ENCODE measurements around the gene ADNP. TPM values are rescaled to one million over a fixed set of nuclear protein-coding genes. Genes with fewer than 3 reads are reported as not detected.

Gene ADNP
- total RNA-seq, 1 experiment from 2014 or later = 106 TPM

GRCh38 chr20:50855498-50856474 lies 75.5 kb downstream of the ADNP start:
- ATAC-seq (peak; percentile 56), DNase-seq (ENCODE audit: low spot score) (peak; percentile 42)
- H3K27ac Mint-ChIP-seq = peak overlapping the region; percentile 88
- no peaks in the 10 kb centered on the region for H3K36me3 Mint-ChIP-seq
- no peaks in the 10 kb centered on the region for H3K9me3 Mint-ChIP-seq
- H3K27me3 Mint-ChIP-seq (ENCODE audit: low read depth) = no peaks in the 10 kb centered on the region
- ChIA-PET CTCF (interaction anchor here (0.6 to 2.2 kb wide), 3 partner anchors 9 to 61 kb away, joined by 3 to 7 read pairs (median 4); partner anchors contain the start of gene BCAS4), POLR2A (no interaction called here)
- no peak for TF ChIP-seq USF1 (CRISPR knock-in tag; IDR thresholded peaks at IDR 0.05)
- no peak for TF ChIP-seq MAX (CRISPR knock-in tag; IDR thresholded peaks at IDR 0.05)
- TF ChIP-seq ZNF396 (CRISPR knock-in tag; IDR thresholded peaks at IDR 0.05; ENCODE audit: borderline replicate concordance) = no peak
- TF ChIP-seq GABPB1 (CRISPR knock-in tag; IDR thresholded peaks at IDR 0.05) = no peak
- TF ChIP-seq E2F1 (CRISPR knock-in tag; IDR thresholded peaks at IDR 0.05) = no peak
- no peak for TF ChIP-seq ZNF138 (CRISPR knock-in tag; conservative IDR thresholded peaks at IDR 0.05)
- no peak for TF ChIP-seq JAZF1 (CRISPR knock-in tag; IDR thresholded peaks at IDR 0.05)
- H3K4me1 Mint-ChIP-seq = peaks cover 28% of the 10 kb centered on the region
- H3K4me3 Mint-ChIP-seq = no peak overlapping the region

- CTCF ChIA-PET = interaction anchor here (1.0 to 1.6 kb wide), 2 partner anchors 60 to 229 kb away, joined by 5 to 7 read pairs; partner anchors contain the start of gene BCAS4
- ATAC-seq (no peak), DNase-seq (ENCODE audit: low spot score) (no peak)
- Mint-ChIP-seq H3K36me3 (no peaks in the 10 kb centered on the region), H3K27me3 (ENCODE audit: low read depth) (no peaks in the 10 kb centered on the region), H3K4me1 (peaks cover 35% of the 10 kb centered on the region), H3K4me3 (no peak overlapping the region), H3K9me3 (no peaks in the 10 kb centered on the region), H3K27ac (peak overlapping the region; percentile 65)
- POLR2A ChIA-PET = no interaction called here
- TF ChIP-seq PRRX2 (CRISPR knock-in tag; IDR thresholded peaks at IDR 0.05) (no peak), NR1H2 (CRISPR knock-in tag; IDR thresholded peaks at IDR 0.05) (no peak), TP53 (CRISPR knock-in tag; IDR thresholded peaks at IDR 0.05) (no peak), ZMAT4 (CRISPR knock-in tag; IDR thresholded peaks at IDR 0.05) (no peak), ZNF671 (CRISPR knock-in tag; IDR thresholded peaks at IDR 0.05) (no peak), ARID4B (CRISPR knock-in tag; IDR thresholded peaks at IDR 0.05; ENCODE audit: borderline replicate concordance) (no peak), IRF2 (CRISPR knock-in tag; IDR thresholded peaks at IDR 0.05; ENCODE audit: borderline replicate concordance, low read depth) (no peak), GRHL2 (CRISPR knock-in tag; IDR thresholded peaks at IDR 0.05; ENCODE audit: insufficient replicate concordance, severe bottlenecking) (no peak), FOXP4 (CRISPR knock-in tag; IDR thresholded peaks at IDR 0.05) (no peak), ERG (CRISPR knock-in tag; IDR thresholded peaks at IDR 0.05) (no peak), ZNF121 (CRISPR knock-in tag; IDR thresholded peaks at IDR 0.05) (no peak), ESRRA (CRISPR knock-in tag; IDR thresholded peaks at IDR 0.05; ENCODE audit: borderline replicate concordance) (no peak), ZNF423 (CRISPR knock-in tag; IDR thresholded peaks at IDR 0.05) (no peak), CDX4 (CRISPR knock-in tag; IDR thresholded peaks at IDR 0.05; ENCODE audit: borderline replicate concordance) (no peak)
Measured at GRCh38 chr20:50854506-50855249, 76.6 kb downstream of the ADNP start.
